OCI-LY1 (cell line): ENCODE results near the gene TMEM235.

Source experiments
- CTCF ChIP-seq: fragments of 200-600 bp; sonication (generic), shearing (Covaris generic); IDR thresholded peaks from 2 replicates; pipeline ENCODE4 v1.5.1; 2017; ENCODE audit warnings: mild to moderate bottlenecking, antibody characterized with exemption, low read length, moderate library complexity, mixed read lengths
- EZH2 ChIP-seq: fragments of 200-600 bp; sonication (generic), shearing (Covaris generic); IDR thresholded peaks from 2 replicates; pipeline ENCODE4 v1.8.0; 2017; ENCODE audit warnings: borderline replicate concordance, mixed run types, mild to moderate bottlenecking, antibody characterized with exemption, low read length, moderate library complexity, mixed read lengths

GRCh38 chr17:78211032-78211431, 20.4 kb upstream of the TMEM235 start:
- TF ChIP-seq CTCF (no peak), EZH2 (no peak)
